Type B pancreatic cell (in vitro differentiated cells): ENCODE results near the gene CD3G. TPM values are rescaled to one million over a fixed set of nuclear protein-coding genes. Genes with fewer than 3 reads are reported as not detected.

Source experiments
- DNase-seq: peaks from one replicate; pipeline ENCODE4 v3.0.0; 2021; ENCODE audit warnings: mixed read lengths; ENCODE audit not compliant: unreplicated experiment; ENCODE audit errors: extremely low spot score
- H3K27ac Mint-ChIP-seq: 2 replicates; pipeline ENCODE4 v1.8.0; 2021; ENCODE audit warnings: mild to moderate bottlenecking, mixed read lengths
- H3K27me3 Mint-ChIP-seq: 2 replicates; pipeline ENCODE4 v1.8.0; 2021; ENCODE audit warnings: mixed read lengths
- H3K36me3 Mint-ChIP-seq: 2 replicates; pipeline ENCODE4 v1.8.0; 2021; ENCODE audit warnings: mixed read lengths
- H3K4me1 Mint-ChIP-seq: one replicate; pipeline ENCODE4 v1.8.0; 2021; ENCODE audit warnings: mixed read lengths; ENCODE audit not compliant: unreplicated experiment
- H3K4me3 Mint-ChIP-seq: 2 replicates; pipeline ENCODE4 v1.8.0; 2021; ENCODE audit warnings: mild to moderate bottlenecking, mixed read lengths
- H3K9me3 Mint-ChIP-seq: 2 replicates; pipeline ENCODE4 v1.8.0; 2021; ENCODE audit warnings: mixed read lengths
- total RNA-seq: library from RNA; stranded (reverse); gene quantifications from 2 replicates; pipeline ENCODE4 v1.2.1, GENCODE V29; 2021; ENCODE audit warnings: low replicate concordance
- TF ChIP-seq, protein P1 (sequence below): fragments of 200-600 bp; sonication (generic); conservative IDR thresholded peaks from 2 replicates; pipeline ENCODE4 v1.5.0; 2021; ENCODE audit warnings: antibody characterized with exemption, mild to moderate bottlenecking

CD3G gene
- total RNA-seq, 1 donor from 2014 or later = not detected

DNA sequence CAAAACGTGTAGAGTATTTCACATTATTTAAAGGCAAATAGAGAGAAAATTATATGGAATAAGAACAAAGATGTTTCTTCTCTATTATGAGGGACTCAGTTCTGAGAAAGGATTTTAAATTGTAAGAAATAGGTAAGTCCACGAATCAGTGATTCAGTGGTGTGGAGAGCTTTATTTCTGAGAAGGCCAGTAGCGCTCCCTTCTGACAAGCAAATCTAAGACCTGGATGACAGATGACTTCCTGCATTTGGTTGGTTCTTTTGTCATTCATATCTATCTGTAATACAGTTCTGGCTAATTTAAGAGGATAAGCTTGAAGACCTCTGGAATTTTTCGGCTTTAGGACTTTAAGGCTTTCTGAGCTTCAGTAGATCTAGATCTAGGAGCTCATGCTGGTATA is 32.6 kb upstream of the CD3G start:
- Mint-ChIP-seq H3K36me3 (no peaks in the 10 kb centered on the region), H3K27ac (no peak overlapping the region), H3K9me3 (no peaks in the 10 kb centered on the region), H3K4me1 (peaks cover 18% of the 10 kb centered on the region), H3K27me3 (peaks cover 36% of the 10 kb centered on the region), H3K4me3 (no peak overlapping the region)
- TF ChIP-seq, protein P1, sequence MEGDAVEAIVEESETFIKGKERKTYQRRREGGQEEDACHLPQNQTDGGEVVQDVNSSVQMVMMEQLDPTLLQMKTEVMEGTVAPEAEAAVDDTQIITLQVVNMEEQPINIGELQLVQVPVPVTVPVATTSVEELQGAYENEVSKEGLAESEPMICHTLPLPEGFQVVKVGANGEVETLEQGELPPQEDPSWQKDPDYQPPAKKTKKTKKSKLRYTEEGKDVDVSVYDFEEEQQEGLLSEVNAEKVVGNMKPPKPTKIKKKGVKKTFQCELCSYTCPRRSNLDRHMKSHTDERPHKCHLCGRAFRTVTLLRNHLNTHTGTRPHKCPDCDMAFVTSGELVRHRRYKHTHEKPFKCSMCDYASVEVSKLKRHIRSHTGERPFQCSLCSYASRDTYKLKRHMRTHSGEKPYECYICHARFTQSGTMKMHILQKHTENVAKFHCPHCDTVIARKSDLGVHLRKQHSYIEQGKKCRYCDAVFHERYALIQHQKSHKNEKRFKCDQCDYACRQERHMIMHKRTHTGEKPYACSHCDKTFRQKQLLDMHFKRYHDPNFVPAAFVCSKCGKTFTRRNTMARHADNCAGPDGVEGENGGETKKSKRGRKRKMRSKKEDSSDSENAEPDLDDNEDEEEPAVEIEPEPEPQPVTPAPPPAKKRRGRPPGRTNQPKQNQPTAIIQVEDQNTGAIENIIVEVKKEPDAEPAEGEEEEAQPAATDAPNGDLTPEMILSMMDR = no peak
- no peak for DNase-seq

DNA sequence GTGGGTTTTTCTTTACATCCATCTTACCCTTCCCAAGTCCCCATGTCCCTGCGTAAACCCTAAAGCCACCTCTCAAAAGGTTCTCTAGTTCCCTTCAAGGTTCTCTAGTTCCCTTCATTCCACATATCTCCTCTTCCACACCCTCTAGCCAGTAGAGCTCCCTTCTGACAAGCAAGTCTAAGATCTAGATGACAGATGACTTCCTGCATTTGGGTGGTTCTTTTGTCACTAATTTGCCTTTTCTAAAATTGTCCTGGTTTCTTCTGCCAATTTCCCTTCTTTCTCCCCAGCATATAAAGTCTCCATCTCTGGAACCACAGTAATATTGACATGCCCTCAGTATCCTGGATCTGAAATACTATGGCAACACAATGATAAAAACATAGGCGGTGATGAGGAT is 31.8 kb upstream of the CD3G start:
- no peaks in the 10 kb centered on the region for H3K9me3 Mint-ChIP-seq
- H3K4me1 Mint-ChIP-seq = peaks cover 19% of the 10 kb centered on the region
- no peak overlapping the region for H3K4me3 Mint-ChIP-seq
- H3K27ac Mint-ChIP-seq = no peak overlapping the region
- TF ChIP-seq, protein P1 = no peak
- H3K36me3 Mint-ChIP-seq = no peaks in the 10 kb centered on the region
- peaks cover 38% of the 10 kb centered on the region for H3K27me3 Mint-ChIP-seq
- no peak for DNase-seq

DNA sequence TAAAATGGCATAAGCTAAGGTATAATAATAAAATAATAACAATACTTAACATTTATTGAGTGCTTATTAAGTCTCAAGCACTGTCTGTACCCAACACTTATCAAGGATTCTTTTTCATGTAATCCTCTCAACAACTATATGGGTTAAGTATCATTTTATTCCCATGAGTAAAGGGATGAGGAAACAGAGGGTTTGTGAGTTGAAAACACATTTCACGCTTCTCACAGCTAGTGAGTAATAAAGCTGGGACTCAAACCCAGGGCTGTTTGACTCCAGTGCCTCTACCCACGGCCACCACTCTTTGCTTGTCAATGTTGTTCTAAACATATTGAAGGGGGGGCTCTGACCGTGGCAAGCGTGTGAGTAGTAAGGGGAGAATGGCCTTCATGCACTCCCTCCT is 30.9 kb upstream of the CD3G start:
- H3K27me3 Mint-ChIP-seq = peaks cover 39% of the 10 kb centered on the region
- no peak overlapping the region for H3K4me3 Mint-ChIP-seq
- no peak overlapping the region for H3K27ac Mint-ChIP-seq
- no peaks in the 10 kb centered on the region for H3K36me3 Mint-ChIP-seq
- TF ChIP-seq, protein P1 = no peak
- no peak for DNase-seq
- H3K9me3 Mint-ChIP-seq = no peaks in the 10 kb centered on the region
- peaks cover 19% of the 10 kb centered on the region for H3K4me1 Mint-ChIP-seq

DNA sequence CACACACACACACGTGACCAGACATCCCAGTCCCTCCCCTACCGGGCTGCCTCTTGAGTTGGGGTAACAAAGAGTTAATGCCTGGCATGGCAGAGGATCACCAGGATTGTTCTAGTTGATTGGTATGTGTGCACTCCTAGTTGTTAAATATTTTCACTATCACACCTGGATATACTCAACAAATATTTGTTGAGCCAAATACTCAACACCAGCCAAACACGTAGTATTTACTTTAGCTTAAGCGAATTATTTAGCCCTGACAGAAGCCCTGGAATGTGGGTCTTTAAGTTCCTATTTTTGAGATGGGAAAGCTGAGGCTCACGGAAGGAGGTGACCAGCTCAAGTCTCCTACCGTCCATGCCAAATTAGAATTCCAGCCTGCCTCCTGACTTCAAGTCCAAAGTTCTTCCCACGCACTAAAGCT is 29.1 kb upstream of the CD3G start:
- H3K4me1 Mint-ChIP-seq = peaks cover 19% of the 10 kb centered on the region

DNA sequence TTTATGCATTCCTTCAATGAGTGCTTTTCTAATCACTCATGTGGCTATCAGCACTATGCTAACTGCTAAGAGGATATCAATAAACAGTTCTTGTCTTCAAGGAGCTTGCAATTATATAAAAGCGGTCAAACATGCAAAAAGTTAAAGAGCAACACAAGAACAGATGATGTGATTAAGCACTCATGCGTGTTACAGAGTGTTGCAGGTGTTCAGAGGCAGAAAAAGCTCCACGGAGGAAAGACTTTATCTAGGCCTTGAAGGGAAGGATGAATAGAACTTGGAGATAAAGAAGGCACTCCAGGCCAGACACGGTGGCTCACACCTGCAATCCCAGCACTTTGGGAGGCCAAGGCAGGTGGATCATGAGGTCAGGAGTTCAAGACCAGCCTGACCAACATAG is 26.0 kb upstream of the CD3G start:
- H3K36me3 Mint-ChIP-seq = no peaks in the 10 kb centered on the region
- TF ChIP-seq, protein P1 = no peak

More for the DNA sequence above, 29.1 kb upstream of the CD3G start:
- Mint-ChIP-seq H3K9me3 (no peaks in the 10 kb centered on the region), H3K4me3 (no peak overlapping the region), H3K36me3 (no peaks in the 10 kb centered on the region), H3K27ac (peak overlapping the region; percentile 86), H3K27me3 (peaks cover 48% of the 10 kb centered on the region)
- DNase-seq = no peak
- TF ChIP-seq, protein P1 = no peak

More for the DNA sequence above, 26.0 kb upstream of the CD3G start:
- no peaks in the 10 kb centered on the region for H3K9me3 Mint-ChIP-seq
- no peak overlapping the region for H3K27ac Mint-ChIP-seq
- no peak overlapping the region for H3K4me3 Mint-ChIP-seq
- H3K27me3 Mint-ChIP-seq = peaks cover 43% of the 10 kb centered on the region
- peaks cover 26% of the 10 kb centered on the region for H3K4me1 Mint-ChIP-seq
- no peak for DNase-seq
